Fibroblast of the aortic adventitia (primary cell): ENCODE data around the gene TXNRD3. TPM values are rescaled to one million over a fixed set of nuclear protein-coding genes. Genes with fewer than 3 reads are reported as not detected.
A peak's percentile ranks its signal among the peaks of the same experiment; 100 is the strongest.

ENCODE experiments used
- DNase-seq: peaks from one replicate; pipeline ENCODE4 v3.0.0-alpha.2; 2010; ENCODE audit warnings: low read depth
- H3K4me3 ChIP-seq: 2 replicates; pipeline ENCODE4 v1.5.1; 2011; ENCODE audit warnings: low read depth, mild to moderate bottlenecking, control low read depth, low read length, moderate library complexity
- CTCF ChIP-seq: IDR thresholded peaks from 2 replicates; pipeline ENCODE4 v1.5.1; 2011; ENCODE audit warnings: mild to moderate bottlenecking, low read length, control low read depth, inconsistent platforms; ENCODE audit not compliant: insufficient read depth
- total RNA-seq: library from RNA; depleted of rRNA; stranded (reverse); fragments of >200 nt; gene quantifications from 2 replicates; pipeline ENCODE4 v1.2.3, GENCODE V29; 2012; ENCODE audit warnings: low replicate concordance

TXNRD3 gene
- total RNA-seq, 1 donor, result 13.2 TPM

- DNase-seq, result no peak
- no peak overlapping the region for H3K4me3 ChIP-seq
- TF ChIP-seq CTCF, result no peak
Measured at GRCh38 chr3:126622694-126623093, 32.2 kb downstream of the TXNRD3 start.

GRCh38 chr3:126621627-126622345 lies 33.1 kb downstream of the TXNRD3 start:
- TF ChIP-seq CTCF, result no peak
- no peak overlapping the region for H3K4me3 ChIP-seq
- DNase-seq, result peak; percentile 34

- H3K4me3 ChIP-seq, result no peak overlapping the region
- peak; percentile 47 for DNase-seq
- no peak for TF ChIP-seq CTCF
Measured at GRCh38 chr3:126621171-126621570, 33.8 kb downstream of the TXNRD3 start.

GRCh38 chr3:126620738-126621137 lies 34.2 kb downstream of the TXNRD3 start:
- DNase-seq, result peak; percentile 25
- TF ChIP-seq CTCF, result no peak
- H3K4me3 ChIP-seq, result no peak overlapping the region

GRCh38 chr3:126618760-126619159 lies 36.2 kb downstream of the TXNRD3 start:
- no peak for DNase-seq
- H3K4me3 ChIP-seq, result no peak overlapping the region
- no peak for TF ChIP-seq CTCF

- no peak overlapping the region for H3K4me3 ChIP-seq
- DNase-seq, result peak; percentile 18
- no peak for TF ChIP-seq CTCF
Measured at GRCh38 chr3:126618021-126618420, 36.9 kb downstream of the TXNRD3 start.

- no peak overlapping the region for H3K4me3 ChIP-seq
- no peak for DNase-seq
- no peak for TF ChIP-seq CTCF
Measured at GRCh38 chr3:126617571-126617970, 37.4 kb downstream of the TXNRD3 start.
